Prostate gland (tissue), 2 donors: ENCODE measurements around the gene PTN.

Source experiments
- CTCF ChIP-seq, 4 experiments: fragments of 200-600 bp in 2 of 4; fragments of 450-650 bp in 2 of 4; sonication (generic) in 2 of 4; IDR thresholded peaks; 1 replicate in 3 of 4; 2 replicates in 1 of 4; pipeline ENCODE4 v1.5.1; 2016 to 2019; ENCODE audit warnings: antibody characterized with exemption in 4 of 4, mild to moderate bottlenecking in 2 of 4, moderate library complexity in 2 of 4
- POLR2AphosphoS5 ChIP-seq: sonication (generic); formaldehyde crosslinking; IDR thresholded peaks from one replicate; pipeline ENCODE4 v1.6.1; 2017; ENCODE audit warnings: antibody characterized with exemption

DNA sequence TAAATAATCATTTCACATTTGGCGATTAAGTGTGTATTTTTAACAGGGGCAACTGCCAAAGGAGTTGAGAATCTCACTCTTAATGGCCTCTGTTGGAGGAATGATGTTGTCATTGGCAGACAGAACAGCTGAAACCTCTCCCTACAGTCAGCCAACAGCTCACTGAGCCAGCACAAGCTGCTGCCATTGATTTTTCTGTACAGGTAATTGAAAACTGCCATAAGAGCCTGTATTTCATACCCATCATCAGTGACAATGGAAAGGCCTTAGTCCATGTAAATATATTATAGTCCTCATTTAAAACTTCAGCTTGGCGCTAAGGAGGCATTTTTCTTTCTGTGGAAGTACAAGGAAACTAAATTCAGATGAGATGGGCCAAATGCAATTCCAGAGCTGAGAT lies 28.1 kb upstream of the PTN start:
- TF ChIP-seq CTCF (IDR thresholded peaks at IDR 0.05) (no peak), POLR2AphosphoS5 (no peak)
